ENCODE data around the gene HCN4. TPM values are rescaled to one million over a fixed set of nuclear protein-coding genes. Genes with fewer than 3 reads are reported as not detected.

Gene HCN4
- total RNA-seq, 1 experiment from 2014 or later = not detected

GRCh38 chr15:73273181-73274002, 95.4 kb downstream of the HCN4 start:
- H3K27me3 ChIP-seq (replicated peaks) = no peaks in the 10 kb centered on the region
- no peak overlapping the region for H3K4me3 ChIP-seq
- no peak overlapping the region for H3K27ac ChIP-seq
- peaks cover 7% of the 10 kb centered on the region; the same call in 1 of the 2 replicates for H3K4me1 ChIP-seq (replicated peaks)
- H3K36me3 ChIP-seq = peaks cover 7% of the 10 kb centered on the region; the same call in 1 of the 2 replicates
- H3K9me3 ChIP-seq (replicated peaks) = no peaks in the 10 kb centered on the region
- DNase-seq (ENCODE audit: low read depth in 1 of 2, low spot score in 2 of 2) = peak; percentile 59

- Histone ChIP-seq H3K27ac (no peak overlapping the region), H3K9me3 (replicated peaks) (no peaks in the 10 kb centered on the region), H3K27me3 (replicated peaks) (no peaks in the 10 kb centered on the region), H3K4me1 (replicated peaks) (peaks cover 7% of the 10 kb centered on the region; the same call in 1 of the 2 replicates), H3K4me3 (no peak overlapping the region), H3K36me3 (peaks cover 8% of the 10 kb centered on the region; the same call in 1 of the 2 replicates)
- DNase-seq (ENCODE audit: low read depth in 1 of 2, low spot score in 2 of 2) = peak in 1 of 2 experiments; percentile 9
These were observed 98.2 kb downstream of the HCN4 start for GRCh38 chr15:73270366-73271097.

Other genes with a start within 250 kb of the HCN4 start
- gene REC114, start 74.2 kb upstream of the HCN4 start, total RNA-seq (2014; rRNA removed; shearing (Covaris generic)) = not detected in 2 replicates